Cardiac septum (tissue), 1 donor: Measurements from ENCODE around the gene DNAH9. TPM values are rescaled to one million over a fixed set of nuclear protein-coding genes. Genes with fewer than 3 reads are reported as not detected.
"Not testable (repeated sequence)": the region's sequence is repeated elsewhere in the genome, so short reads cannot be mapped to it uniquely, and the experiment has no call there.

Source experiments
- DNase-seq: peaks from one replicate; pipeline ENCODE4 v3.0.0-alpha.2; 2020; ENCODE audit warnings: low spot score
- intact Hi-C: fragments of 100-400 bp; cut with DNase I; formaldehyde crosslinking; loops from one replicate; pipeline ENCODE4 v1.14.0; 2022
- total RNA-seq: library from RNA; stranded (reverse); fragmentation: NEBNext Ultra II Directional; extraction: Animal tissue kit (Norgen Biotek cat#: 25700); gene quantifications from one replicate; pipeline ENCODE4 v1.2.1, GENCODE V29; 2021
- donor health status: DM: no; HTN: no; CAD: no.

Gene DNAH9
- total RNA-seq, 1 donor from 2014 or later = not detected

DNA sequence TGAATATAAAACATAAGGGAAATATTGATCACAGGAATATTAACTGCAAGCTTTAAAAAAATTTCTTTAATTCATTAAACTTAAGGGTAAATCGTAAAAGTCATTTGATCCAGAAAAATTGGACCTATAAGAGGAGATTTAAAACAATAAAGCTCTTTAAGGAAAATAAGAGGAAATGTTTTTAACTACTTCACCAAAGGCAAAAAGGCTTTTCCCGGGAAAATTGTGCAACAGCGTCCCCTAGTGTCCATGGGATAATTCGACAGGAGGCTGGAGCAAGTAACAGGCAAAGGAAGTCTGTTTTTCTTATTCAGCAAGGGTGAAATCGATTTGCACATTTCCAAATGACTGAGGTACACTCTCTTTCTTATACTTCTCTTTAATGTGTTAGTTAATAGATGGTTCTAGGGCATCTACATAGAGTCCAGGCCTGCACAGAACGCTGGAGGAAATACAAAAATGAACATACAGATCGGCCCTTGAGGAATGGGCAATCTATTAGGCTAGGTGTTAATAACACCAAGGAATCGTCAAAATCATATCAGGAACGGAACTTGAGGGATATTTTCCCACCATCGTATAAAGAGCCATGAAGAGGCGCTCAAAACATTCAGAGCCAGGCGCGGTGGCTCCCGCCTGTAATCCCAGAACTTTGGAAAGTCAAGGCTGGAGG lies 337.6 kb downstream of the DNAH9 start:
- DNase-seq = no peak
- intact Hi-C loops = no loop called here

DNA sequence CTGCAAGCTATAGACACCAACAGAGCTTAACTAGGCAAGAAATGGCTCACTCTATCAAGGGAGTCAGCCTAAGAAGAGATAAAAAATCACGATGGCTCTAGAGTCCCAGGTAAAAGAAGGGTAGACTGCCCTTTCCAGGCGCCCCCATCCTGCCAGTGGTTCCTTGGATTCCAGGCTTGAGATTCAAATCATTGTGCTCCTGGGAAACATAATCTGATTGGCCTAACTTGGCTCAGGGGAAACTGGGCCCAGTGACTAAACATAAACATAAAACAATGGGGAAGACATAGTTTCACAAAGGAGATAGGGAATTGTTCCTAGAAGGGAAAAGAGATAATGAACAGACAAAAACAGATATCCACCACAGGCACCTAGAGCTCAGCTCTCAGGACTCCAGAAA lies 342.6 kb downstream of the DNAH9 start:
- intact Hi-C loops = no loop called here
- DNase-seq = no peak

GRCh38 chr17:11943086-11943485 lies 344.8 kb downstream of the DNAH9 start:
- DNase-seq, intact Hi-C loops: not testable (repeated sequence)

- intact Hi-C loops = no loop called here
- DNase-seq = no peak
These were observed 345.6 kb downstream of the DNAH9 start for GRCh38 chr17:11943759-11944347.

- intact Hi-C loops = no loop called here
- DNase-seq = no peak
These were observed 346.3 kb downstream of the DNAH9 start for GRCh38 chr17:11944587-11944986.

DNA sequence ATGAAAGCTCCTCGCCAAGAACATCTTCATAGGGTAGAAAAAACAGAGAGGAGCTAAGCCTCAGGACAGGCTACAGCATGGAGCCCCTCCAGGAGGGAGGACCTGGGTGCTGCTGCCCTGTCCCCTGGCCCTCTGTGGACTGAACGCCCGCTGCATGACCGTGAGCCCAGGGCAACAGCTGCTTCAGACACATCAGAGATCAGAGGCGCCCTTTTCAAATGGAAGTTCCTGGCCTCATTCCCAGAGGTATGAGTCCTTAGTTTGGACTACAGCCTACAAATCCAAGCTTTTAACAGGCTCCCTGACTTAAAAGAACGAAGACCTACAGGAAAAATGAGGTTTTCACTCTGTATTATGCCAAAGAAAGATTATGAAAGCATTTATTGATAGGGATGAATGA lies 350.5 kb downstream of the DNAH9 start:
- intact Hi-C loops = no loop called here
- no peak for DNase-seq

- intact Hi-C loops, DNase-seq: not testable (repeated sequence)
These were observed 351.3 kb downstream of the DNAH9 start for GRCh38 chr17:11949571-11949970.

- intact Hi-C loops = no loop called here
- no peak for DNase-seq
These were observed 352.7 kb downstream of the DNAH9 start for GRCh38 chr17:11950771-11951519.

GRCh38 chr17:11952610-11953009 lies 354.3 kb downstream of the DNAH9 start:
- DNase-seq = no peak
- intact Hi-C loops = no loop called here

DNA sequence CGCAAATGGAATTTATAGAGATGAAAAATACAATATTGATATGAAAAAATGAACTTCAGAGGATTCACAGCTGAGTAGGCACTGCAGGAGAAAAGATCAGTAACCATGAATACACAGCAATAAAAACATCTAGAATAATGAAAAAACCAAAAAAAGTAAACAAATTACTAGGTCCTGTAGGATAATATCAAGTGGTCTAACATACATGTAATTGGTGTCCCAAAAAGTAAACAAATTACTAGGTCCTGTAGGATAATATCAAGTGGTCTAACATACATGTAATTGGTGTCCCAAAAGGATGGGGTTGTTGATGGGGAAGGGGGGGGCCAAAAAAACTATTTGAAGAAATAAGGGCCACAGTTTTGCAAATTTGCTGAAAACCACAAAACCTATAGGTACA lies 355.7 kb downstream of the DNAH9 start:
- intact Hi-C loops = no loop called here
- no peak for DNase-seq

DNA sequence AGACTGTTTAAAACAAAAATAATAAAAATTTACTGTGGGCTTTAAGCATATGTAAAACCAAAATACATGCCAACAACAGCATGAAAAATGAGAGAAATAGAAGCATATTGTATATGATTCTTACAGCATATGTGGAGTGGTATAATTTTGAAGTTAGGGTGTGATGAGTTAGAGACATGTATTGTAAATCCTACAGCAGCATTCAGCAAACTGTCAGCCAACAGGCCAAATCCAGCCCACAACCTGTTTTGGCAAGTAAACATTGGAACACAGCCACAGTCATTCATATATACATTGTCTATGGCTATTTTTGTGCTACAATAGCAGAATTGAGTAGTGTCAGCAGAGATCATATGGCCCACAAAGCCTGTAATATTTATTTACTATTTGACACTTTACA lies 356.7 kb downstream of the DNAH9 start:
- intact Hi-C loops = no loop called here
- no peak for DNase-seq

GRCh38 chr17:11969565-11969964 lies 371.3 kb downstream of the DNAH9 start:
- no peak for DNase-seq
- intact Hi-C loops = no loop called here

DNA sequence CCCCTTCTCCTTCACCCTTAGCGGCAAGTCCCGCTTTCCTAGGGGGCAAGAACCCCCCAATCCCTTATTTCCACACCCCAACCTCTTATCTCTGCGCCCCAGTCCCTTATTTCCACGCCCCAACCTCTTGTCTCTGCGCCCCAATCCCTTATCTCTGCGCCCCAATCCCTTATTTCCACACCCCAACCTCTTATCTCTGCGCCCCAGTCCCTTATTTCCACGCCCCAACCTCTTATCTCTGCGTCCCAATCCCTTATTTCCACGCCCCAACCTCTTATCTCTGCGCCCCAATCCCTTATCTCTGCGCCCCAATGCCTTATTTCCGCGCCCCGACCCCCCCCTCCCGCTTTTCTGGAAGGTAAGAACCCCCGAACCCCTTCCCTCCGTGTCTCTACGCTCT lies 374.5 kb downstream of the DNAH9 start:
- DNase-seq, intact Hi-C loops: not testable (repeated sequence)

- no peak for DNase-seq
- intact Hi-C loops = no loop called here
These were observed 381.5 kb downstream of the DNAH9 start for GRCh38 chr17:11979795-11980194.

DNA sequence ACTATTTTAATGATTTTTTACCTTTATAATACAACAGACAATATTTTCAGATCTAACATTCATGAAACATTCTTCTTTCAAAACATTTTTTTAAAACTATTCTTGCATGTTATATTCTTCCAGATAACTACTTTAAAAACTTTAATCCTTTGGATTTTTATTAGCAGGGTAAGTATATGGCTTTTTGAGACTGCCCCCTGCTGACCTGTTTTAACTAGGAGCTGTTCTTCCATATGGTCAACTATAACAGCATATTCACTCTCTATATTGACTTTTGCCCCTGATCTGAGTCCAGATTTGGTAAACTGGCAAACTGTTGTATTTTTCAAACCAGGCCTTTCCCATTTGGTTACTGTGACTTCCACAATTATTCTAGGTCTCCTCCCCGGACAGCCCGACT lies 382.5 kb downstream of the DNAH9 start:
- no peak for DNase-seq
- intact Hi-C loops = no loop called here

GRCh38 chr17:11981862-11982261 lies 383.6 kb downstream of the DNAH9 start:
- intact Hi-C loops = no loop called here
- DNase-seq = no peak

- intact Hi-C loops = loop anchor here (5.0 kb wide), 1 partner anchor 1109 kb away; no protein-coding TSS in a partner anchor
- no peak for DNase-seq
These were observed 388.1 kb downstream of the DNAH9 start for GRCh38 chr17:11986179-11986941.

DNA sequence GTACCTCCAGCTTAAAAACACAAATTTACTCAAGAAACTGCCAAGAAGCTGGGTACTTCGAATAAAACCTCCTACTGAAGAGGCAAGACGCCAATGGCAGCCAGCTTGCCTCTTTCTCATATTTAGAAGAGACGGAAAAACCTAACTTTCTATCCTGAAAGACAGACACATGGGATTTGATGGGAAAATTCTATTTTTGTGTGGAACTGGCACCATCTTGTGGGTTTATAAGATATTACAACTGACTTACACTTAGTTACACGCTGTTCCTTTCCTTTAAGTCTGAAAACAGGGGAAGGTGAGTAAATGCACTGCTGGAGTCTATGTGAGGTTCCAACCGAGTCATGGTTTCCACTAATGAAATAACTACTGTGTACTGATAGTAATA lies 388.7 kb downstream of the DNAH9 start:
- no peak for DNase-seq
- intact Hi-C loops = loop anchor here (5.0 kb wide), 1 partner anchor 1110 kb away; no protein-coding TSS in a partner anchor

DNA sequence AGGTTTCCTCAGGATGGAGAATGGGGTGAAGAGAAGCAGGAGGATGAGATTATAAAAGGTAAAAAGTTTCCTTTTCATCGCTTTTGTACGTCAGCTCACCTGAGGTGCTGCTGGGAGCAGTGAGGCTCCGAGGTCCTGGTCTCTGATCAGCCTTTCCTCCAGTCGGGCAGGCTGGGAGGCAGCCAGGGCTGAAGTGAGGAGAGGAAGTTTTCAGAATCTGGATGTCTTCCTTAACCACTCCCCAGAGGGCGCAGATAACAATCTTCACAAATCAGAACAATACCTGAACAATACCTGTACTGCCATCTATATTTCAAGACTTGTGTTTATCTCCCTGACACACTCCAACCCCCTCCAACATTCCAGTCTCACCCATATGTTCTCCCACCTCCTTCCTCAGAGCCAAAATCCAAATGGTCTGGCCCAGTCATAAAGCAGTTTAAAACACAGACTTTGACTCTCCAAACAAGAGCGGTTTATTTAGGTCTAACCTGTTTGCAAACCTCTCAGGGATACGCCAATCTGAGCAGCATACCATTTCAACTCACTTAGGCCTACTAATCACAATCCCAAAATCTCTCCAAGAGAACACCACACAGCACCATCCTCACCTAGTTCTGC lies 392.2 kb downstream of the DNAH9 start:
- no peak for DNase-seq
- intact Hi-C loops = no loop called here

DNA sequence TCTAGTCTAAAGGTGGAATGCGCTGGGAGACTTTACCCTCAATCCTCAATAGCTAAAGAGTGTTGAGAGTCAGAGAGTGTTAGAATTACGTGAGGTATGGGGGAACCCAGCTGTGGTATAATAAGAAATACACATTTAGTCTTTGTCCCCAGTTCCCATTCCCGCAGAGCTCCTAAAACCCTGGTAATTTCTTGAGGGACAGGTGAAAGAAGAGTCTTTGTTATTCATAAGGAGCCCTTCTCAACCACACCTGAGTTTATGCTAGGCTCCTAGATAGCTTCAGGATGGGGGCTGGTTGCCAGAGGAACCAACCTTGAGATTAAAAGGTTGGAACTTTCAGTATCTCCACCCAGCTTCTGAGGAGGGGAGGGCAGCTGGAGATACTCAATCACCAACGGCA lies 393.2 kb downstream of the DNAH9 start:
- intact Hi-C loops = no loop called here

More for the DNA sequence above, 393.2 kb downstream of the DNAH9 start:
- no peak for DNase-seq
